ENCODE results near the gene EPHX1.
A peak's percentile ranks its signal among the peaks of the same experiment; 100 is the strongest.

EPHX1 gene

GRCh38 chr1:225844236-225845061, 34.5 kb downstream of the EPHX1 start:
- DNase-seq, result no peak

- no peak for DNase-seq
These were observed 35.2 kb downstream of the EPHX1 start for GRCh38 chr1:225845097-225845496.

GRCh38 chr1:225845571-225846259, 35.8 kb downstream of the EPHX1 start:
- DNase-seq, result peak; percentile 20 to 31

- DNase-seq, result no peak
These were observed 36.7 kb downstream of the EPHX1 start for GRCh38 chr1:225846331-225847310.

- no peak for DNase-seq
These were observed 37.7 kb downstream of the EPHX1 start for GRCh38 chr1:225847610-225848009.

GRCh38 chr1:225848030-225848955, 38.4 kb downstream of the EPHX1 start:
- peak in 1 of 2 donors; percentile 48 for DNase-seq

- DNase-seq, result no peak
These were observed 40.0 kb downstream of the EPHX1 start for GRCh38 chr1:225849925-225850324.

GRCh38 chr1:225850370-225850769, 40.4 kb downstream of the EPHX1 start:
- DNase-seq, result no peak

- DNase-seq, result peak; percentile 5 to 40
These were observed 41.9 kb downstream of the EPHX1 start for GRCh38 chr1:225851805-225852204.

GRCh38 chr1:225852413-225853124, 42.6 kb downstream of the EPHX1 start:
- no peak for DNase-seq

- DNase-seq, result no peak
These were observed 43.5 kb downstream of the EPHX1 start for GRCh38 chr1:225853441-225853840.

- DNase-seq, result no peak
These were observed 45.8 kb downstream of the EPHX1 start for GRCh38 chr1:225855503-225856300.

GRCh38 chr1:225857256-225857655, 47.3 kb downstream of the EPHX1 start:
- no peak for DNase-seq

GRCh38 chr1:225859151-225859550, 49.2 kb downstream of the EPHX1 start:
- no peak for DNase-seq

- DNase-seq, result no peak
These were observed 50.2 kb downstream of the EPHX1 start for GRCh38 chr1:225860107-225860506.

GRCh38 chr1:225860876-225861441, 51.0 kb downstream of the EPHX1 start:
- DNase-seq, result no peak

- no peak for DNase-seq
These were observed 52.1 kb downstream of the EPHX1 start for GRCh38 chr1:225861834-225862580.

GRCh38 chr1:225862581-225862950, 52.6 kb downstream of the EPHX1 start:
- DNase-seq, result no peak

- no peak for DNase-seq
These were observed 53.2 kb downstream of the EPHX1 start for GRCh38 chr1:225863167-225863566.

All from inflammatory macrophage treated with lipopolysaccharide for 1 hour (primary cell).